HG03280 (cell line): ENCODE results near the gene SDK1.

ENCODE experiments used
- ATAC-seq: cut with Tn5 transposase; IDR thresholded peaks from one replicate; pipeline ENCODE4 v1.9.1; 2021; ENCODE audit warnings: mild to moderate bottlenecking, moderate library complexity; ENCODE audit not compliant: unreplicated experiment

The SDK1 gene

DNA sequence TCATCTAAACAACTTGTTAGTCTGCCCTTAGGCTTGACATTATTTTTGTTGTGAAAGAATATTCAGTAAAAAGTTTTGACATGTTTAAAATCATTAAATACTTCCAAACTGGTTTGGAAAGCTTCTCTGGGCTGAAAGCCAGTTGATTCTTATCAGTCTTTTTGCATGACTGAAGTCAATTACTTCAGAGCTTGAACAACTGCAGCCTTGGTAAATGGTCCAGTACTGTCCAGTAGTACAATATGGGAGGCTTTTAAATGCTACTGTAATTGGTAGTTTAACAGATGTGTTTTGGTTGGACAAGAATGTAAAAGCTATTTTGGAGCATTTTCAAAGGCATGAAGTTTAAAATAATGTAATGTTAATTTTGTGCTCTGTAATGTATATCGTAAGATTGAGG, 103.4 kb downstream of the SDK1 start:
- no peak for ATAC-seq

GRCh38 chr7:3408814-3409595, 108.0 kb downstream of the SDK1 start:
- ATAC-seq: no peak

- no peak for ATAC-seq
Measured at GRCh38 chr7:3412871-3413270, 111.8 kb downstream of the SDK1 start.

DNA sequence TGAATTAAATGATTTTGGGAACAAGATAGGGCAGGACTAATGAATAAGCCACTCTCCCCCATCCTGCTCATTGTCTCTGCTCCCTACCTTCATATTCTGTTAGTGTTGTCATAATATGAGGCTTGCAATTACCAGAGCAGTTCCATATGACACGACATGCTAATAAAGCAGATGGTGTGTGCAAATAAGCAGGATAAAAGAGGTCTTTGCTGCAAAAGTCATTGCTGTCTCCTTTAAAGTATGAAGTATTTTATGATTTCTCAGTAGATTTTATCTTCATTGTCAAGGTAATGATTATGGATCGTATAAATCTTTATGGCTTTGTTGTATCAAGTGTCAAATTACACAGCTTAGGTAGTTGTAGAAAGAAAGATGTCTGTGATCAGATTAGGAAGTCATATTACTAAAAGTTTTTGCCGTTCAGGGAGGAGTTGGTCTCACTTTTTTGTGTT, 114.8 kb downstream of the SDK1 start:
- no peak for ATAC-seq

- ATAC-seq: no peak
Measured at GRCh38 chr7:3416453-3416852, 115.4 kb downstream of the SDK1 start.

GRCh38 chr7:3425087-3425486, 124.0 kb downstream of the SDK1 start:
- ATAC-seq: no peak

GRCh38 chr7:3426064-3426463, 125.0 kb downstream of the SDK1 start:
- ATAC-seq: no peak

DNA sequence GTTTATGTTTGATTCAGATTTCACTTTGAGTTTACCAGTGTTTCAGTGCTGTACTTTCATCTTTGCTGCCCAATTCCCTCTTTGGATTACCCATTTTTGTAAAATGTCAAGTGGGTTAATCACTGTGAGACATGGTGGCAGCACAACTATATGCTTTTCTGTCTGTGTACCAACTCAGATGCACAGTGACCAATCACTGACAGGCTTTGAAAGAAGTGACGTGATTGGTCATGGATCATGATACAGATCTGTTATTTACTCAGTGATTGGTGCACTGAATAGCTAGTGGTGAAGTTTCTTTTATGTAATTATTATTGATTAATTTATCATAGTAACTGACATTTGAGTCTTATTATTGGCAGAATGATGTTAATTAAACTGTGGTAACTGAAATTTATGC, 126.9 kb downstream of the SDK1 start:
- no peak for ATAC-seq

GRCh38 chr7:3429981-3430380, 128.9 kb downstream of the SDK1 start:
- ATAC-seq: no peak

DNA sequence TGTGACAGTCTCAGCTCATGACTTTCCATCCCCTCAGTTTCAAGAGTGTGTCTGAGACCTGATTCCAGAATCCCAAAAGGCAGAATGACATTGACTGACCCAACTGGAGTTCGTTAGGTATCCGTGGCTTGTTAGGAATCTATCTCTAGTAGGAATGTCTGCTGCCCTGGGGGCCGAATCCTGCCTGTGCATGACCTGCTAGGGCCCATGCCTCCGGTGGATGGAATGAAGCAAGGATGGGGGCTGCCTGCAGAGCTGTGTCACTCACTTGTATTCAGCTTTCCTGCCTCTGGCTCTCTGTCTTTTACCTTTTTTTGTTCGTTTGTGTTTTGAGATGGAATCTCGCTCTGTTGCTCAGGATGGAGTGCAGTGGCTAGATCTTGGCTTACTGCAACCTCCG, 129.5 kb downstream of the SDK1 start:
- no peak for ATAC-seq

GRCh38 chr7:3431306-3431705, 130.3 kb downstream of the SDK1 start:
- no peak for ATAC-seq

DNA sequence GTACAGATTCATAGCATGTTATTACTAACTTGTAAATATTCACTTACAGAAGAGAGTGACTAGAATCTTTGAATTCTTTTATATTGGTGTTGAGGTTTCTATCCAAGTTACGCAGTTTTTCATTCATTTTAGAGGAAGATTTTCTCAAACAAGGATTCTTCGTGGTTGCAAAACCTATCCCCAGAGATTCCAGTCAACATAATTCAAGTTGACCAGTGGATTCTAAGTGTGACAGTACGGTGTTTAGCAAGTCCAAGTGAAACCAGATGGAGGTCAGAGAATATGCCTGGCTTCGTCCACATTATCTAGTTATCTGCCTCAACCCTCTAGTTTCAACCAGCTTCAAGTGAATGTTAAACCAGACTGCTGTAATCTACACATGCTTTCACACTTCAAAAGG, 131.9 kb downstream of the SDK1 start:
- no peak for ATAC-seq

DNA sequence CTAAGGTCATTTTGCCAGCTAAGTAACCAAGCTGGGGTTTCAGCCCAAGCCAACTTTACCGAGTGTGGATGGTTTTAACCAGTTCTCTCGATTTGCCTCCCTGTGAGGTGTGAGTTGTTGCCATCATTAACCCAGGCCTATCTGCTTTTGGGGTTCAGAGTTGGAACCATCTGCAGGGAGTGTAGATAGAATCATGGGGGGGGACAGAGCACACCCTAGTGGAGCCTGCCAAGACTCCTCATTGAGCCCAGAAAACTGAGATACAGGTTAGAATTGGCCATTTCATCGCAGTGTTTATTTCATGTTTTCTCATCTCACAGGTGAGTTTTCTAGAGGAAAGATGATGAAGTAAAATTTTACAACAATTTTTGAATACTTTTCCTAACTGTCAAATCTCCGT, 133.6 kb downstream of the SDK1 start:
- no peak for ATAC-seq

GRCh38 chr7:3436112-3436511, 135.1 kb downstream of the SDK1 start:
- no peak for ATAC-seq

GRCh38 chr7:3436746-3437145, 135.7 kb downstream of the SDK1 start:
- ATAC-seq: no peak

DNA sequence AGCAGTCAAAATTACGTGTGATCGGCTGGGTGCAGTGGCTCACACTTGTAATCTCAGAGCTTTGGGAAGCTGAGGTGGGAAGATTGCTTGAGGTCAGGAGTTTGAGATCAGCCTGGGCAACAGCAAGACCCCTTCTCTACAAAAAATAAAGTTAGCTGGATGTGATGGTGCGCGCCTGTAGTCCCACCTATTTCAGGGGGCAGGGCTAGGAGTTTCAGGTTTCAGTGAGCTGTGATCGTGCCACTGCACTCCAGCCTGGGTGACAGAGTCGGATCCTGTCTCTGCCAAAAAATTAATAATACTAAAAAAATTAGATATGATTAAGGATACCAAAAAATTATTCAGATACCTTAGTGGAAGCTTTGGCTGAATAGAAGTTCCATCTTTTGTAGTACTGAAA, 136.4 kb downstream of the SDK1 start:
- no peak for ATAC-seq

DNA sequence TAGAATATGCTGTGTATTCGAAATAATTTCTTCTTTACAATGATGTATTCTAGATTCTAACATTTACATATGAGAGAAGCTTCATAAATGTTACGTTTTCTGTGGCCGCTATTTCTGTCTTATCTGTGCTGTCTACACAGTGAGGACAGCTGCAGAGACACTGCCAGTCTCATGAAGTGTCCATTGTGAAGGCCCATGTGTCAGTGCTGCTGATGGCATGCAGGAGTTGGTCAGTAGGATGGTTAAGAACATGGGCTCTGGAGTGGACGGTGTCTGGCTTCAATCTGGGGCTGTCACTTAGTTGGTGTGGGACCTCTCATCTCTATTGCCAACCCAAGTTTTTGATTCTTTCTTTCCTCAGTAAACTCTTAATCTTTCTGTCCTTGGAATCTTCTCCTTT, 137.3 kb downstream of the SDK1 start:
- no peak for ATAC-seq

DNA sequence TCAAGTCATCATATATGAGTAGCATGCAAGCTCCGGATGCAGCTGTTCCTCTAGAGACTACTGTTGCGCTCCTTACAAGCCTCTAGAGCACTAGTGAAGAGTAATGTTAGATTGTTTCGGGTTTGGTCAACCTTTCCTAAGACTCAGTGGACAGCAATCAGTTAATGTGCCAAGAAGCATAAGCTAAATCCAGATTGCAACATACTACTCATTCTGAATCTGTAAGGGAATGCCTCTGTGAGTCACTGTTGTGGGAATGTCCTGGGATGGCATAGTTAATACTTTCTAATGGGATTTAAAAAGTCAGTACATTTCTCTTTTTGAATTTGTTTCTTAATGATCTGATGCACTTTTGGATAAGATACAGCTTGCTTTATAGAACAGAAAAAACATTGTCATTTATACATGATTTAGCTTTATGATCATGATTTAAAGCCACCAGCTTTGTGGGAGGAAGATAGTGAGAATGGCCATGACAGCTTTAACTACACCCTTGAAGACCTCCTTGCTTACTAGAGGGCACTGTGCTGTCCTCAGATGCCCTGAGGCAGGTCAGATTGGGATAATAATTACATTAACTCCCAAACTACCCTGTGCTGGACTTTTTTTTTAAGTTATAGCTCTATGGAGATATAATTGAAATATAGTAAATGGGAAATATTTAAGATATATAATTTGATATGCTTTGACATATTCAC, 138.4 kb downstream of the SDK1 start:
- ATAC-seq: no peak

DNA sequence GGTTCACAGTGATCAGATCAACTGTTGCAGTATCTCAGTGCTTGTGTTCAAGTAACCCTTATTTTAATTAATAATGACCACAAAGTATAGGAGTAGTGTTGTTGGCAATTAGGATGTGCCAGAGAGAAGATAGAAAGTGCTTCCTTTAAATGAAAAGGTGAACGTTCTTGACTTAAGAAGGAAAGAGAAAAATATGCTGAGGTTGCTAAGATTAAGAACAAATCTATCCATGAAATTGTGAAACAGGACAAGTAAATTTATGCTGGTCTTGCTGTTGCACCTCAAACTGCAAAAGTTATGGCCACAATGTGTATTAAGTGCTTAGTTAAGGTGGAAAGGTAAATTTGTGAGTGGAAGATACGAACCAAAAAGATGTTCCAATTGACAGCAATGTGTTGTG, 139.5 kb downstream of the SDK1 start:
- ATAC-seq: no peak

- ATAC-seq: no peak
Measured at GRCh38 chr7:3443716-3444115, 142.7 kb downstream of the SDK1 start.

- ATAC-seq: no peak
Measured at GRCh38 chr7:3446786-3447185, 145.7 kb downstream of the SDK1 start.

GRCh38 chr7:3451701-3452100, 150.6 kb downstream of the SDK1 start:
- ATAC-seq: no peak

- no peak for ATAC-seq
Measured at GRCh38 chr7:3453398-3453797, 152.3 kb downstream of the SDK1 start.
